ENCODE data around the gene ADAM20. TPM values are rescaled to one million over a fixed set of nuclear protein-coding genes. Genes with fewer than 3 reads are reported as not detected.
A peak's percentile ranks its signal among the peaks of the same experiment; 100 is the strongest.

The ADAM20 gene
- 0.72 TPM for total RNA-seq
- polyA plus RNA-seq, result not detected

DNA sequence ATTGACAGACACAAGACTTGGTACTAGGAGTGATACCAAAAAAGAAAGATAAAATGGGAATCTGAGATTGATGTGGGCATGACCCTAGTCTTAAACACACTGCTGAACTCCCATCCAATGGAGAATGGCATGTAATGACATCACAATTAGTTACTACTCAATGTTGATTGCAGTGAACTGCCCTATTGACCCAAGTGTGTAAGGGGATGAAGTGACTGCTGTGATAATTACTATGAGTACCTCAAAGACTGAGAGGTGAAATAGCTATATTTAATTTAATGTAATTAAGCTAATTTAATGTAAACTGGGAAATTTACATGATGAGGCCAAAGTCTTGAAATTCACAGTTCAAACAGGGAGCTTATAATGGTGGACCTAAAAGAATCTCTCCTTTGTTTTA is at the start of gene ADAM20:
Gene ADAM20, minus strand, starts transcription at position 101 of the 400 bp plus-strand sequence. CDS start 10,247 bp downstream, outside the sequence.
- no peak within 1 kb of the TSS for H3K4me3 ChIP-seq (ENCODE audit: low read depth, low read length)
- no peak within 1 kb of the TSS for H3K27ac ChIP-seq (ENCODE audit: insufficient read depth, low read length, poor library complexity, severe bottlenecking)
- Mint-ChIP-seq H3K36me3 (peaks cover 43% of the 10 kb centered on the region), H3K4me1 (peaks cover 6 to 22% (median 13%) of the 10 kb centered on the region in 4 donors), H3K9me3 (peaks cover 0 to 8% (median 5%) of the 10 kb centered on the region in 7 donors), H3K27ac (no peak within 1 kb of the TSS), H3K27me3 (no peaks in the 10 kb centered on the region), H3K4me3 (no peak within 1 kb of the TSS)
- H3K9me3 ChIP-seq (ENCODE audit: control insufficient read depth in 2 of 2, low read length in 2 of 2), result no peaks in the 10 kb centered on the region
- H3K27me3 ChIP-seq (ENCODE audit: control insufficient read depth, insufficient read depth, low read length), result no peaks in the 10 kb centered on the region
- no peaks in the 10 kb centered on the region for H3K4me1 ChIP-seq (ENCODE audit: control insufficient read depth, insufficient read depth, low read length, poor library complexity, severe bottlenecking)
- no peaks in the 10 kb centered on the region for H3K36me3 ChIP-seq (ENCODE audit: control insufficient read depth, insufficient read depth, low read length)
- ATAC-seq (ENCODE audit: low read depth in 2 of 2) (no peak), DNase-seq (no peak)

DNA sequence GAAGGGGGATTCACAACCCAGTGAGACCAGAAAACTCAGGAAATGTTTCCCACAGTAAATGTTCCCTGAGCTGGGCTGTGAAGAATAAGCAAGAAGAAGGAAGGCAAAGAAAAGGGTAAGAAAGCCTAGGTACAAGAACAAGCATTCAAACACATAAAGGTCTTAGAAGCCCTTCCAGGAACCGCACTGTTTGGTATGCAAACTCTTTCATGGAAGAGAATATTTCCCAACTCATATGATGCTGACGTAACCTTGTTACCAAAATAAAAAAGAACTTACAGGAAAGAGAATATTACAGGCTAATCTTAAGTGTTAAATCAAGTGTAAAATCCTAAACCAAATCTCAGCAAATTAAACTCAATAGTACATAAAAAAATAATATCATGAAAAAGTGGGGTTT is 42.1 kb upstream of the ADAM20 start:
- no peak overlapping the region for H3K4me3 Mint-ChIP-seq
- H3K9me3 ChIP-seq (ENCODE audit: control insufficient read depth in 2 of 2, low read length in 2 of 2), result no peaks in the 10 kb centered on the region
- H3K4me3 ChIP-seq (ENCODE audit: low read depth, low read length), result no peak overlapping the region
- no peak overlapping the region for H3K27ac ChIP-seq (ENCODE audit: insufficient read depth, low read length, poor library complexity, severe bottlenecking)
- H3K36me3 Mint-ChIP-seq, result peaks cover 52% of the 10 kb centered on the region
- peaks cover 0 to 5% (median 0%) of the 10 kb centered on the region in 7 donors for H3K9me3 Mint-ChIP-seq
- H3K4me1 ChIP-seq (ENCODE audit: control insufficient read depth, insufficient read depth, low read length, poor library complexity, severe bottlenecking), result no peaks in the 10 kb centered on the region
- peaks cover 33% of the 10 kb centered on the region for H3K36me3 ChIP-seq (ENCODE audit: control insufficient read depth, insufficient read depth, low read length)
- H3K27me3 Mint-ChIP-seq, result no peaks in the 10 kb centered on the region
- ATAC-seq (ENCODE audit: low read depth in 2 of 2), result no peak
- H3K27ac Mint-ChIP-seq, result peak overlapping the region in 1 of 3 donors; percentile 48
- H3K27me3 ChIP-seq (ENCODE audit: control insufficient read depth, insufficient read depth, low read length), result no peaks in the 10 kb centered on the region
- peaks cover 0 to 28% (median 12%) of the 10 kb centered on the region in 4 donors for H3K4me1 Mint-ChIP-seq
- no peak for DNase-seq

- H3K4me3 Mint-ChIP-seq, result no peak overlapping the region
- no peaks in the 10 kb centered on the region for H3K27me3 Mint-ChIP-seq
- peaks cover 0 to 31% (median 24%) of the 10 kb centered on the region in 4 donors for H3K4me1 Mint-ChIP-seq
Observed at GRCh38 chr14:70573050-70573449, 38.2 kb upstream of the ADAM20 start.

GRCh38 chr14:70571139-70571538 is 36.3 kb upstream of the ADAM20 start:
- peaks cover 50% of the 10 kb centered on the region for H3K36me3 Mint-ChIP-seq
- no peak for DNase-seq
- H3K4me3 Mint-ChIP-seq, result no peak overlapping the region
- Histone ChIP-seq H3K4me1 (ENCODE audit: control insufficient read depth, insufficient read depth, low read length, poor library complexity, severe bottlenecking) (no peaks in the 10 kb centered on the region), H3K36me3 (ENCODE audit: control insufficient read depth, insufficient read depth, low read length) (peaks cover 13% of the 10 kb centered on the region), H3K9me3 (ENCODE audit: control insufficient read depth in 2 of 2, low read length in 2 of 2) (no peaks in the 10 kb centered on the region), H3K27me3 (ENCODE audit: control insufficient read depth, insufficient read depth, low read length) (no peaks in the 10 kb centered on the region), H3K27ac (ENCODE audit: insufficient read depth, low read length, poor library complexity, severe bottlenecking) (no peak overlapping the region), H3K4me3 (ENCODE audit: low read depth, low read length) (no peak overlapping the region)
- ATAC-seq (ENCODE audit: low read depth in 2 of 2), result no peak
- peaks cover 0 to 7% (median 0%) of the 10 kb centered on the region in 7 donors for H3K9me3 Mint-ChIP-seq
- peaks cover 0 to 26% (median 19%) of the 10 kb centered on the region in 4 donors for H3K4me1 Mint-ChIP-seq
- peak overlapping the region in 1 of 3 donors; percentile 28 for H3K27ac Mint-ChIP-seq
- no peaks in the 10 kb centered on the region for H3K27me3 Mint-ChIP-seq

More at GRCh38 chr14:70573050-70573449, 38.2 kb upstream of the ADAM20 start:
- Mint-ChIP-seq H3K9me3 (peaks cover 0 to 5% (median 0%) of the 10 kb centered on the region in 7 donors), H3K36me3 (peaks cover 44% of the 10 kb centered on the region), H3K27ac (no peak overlapping the region)
- H3K36me3 ChIP-seq (ENCODE audit: control insufficient read depth, insufficient read depth, low read length), result peaks cover 14% of the 10 kb centered on the region
- ATAC-seq (ENCODE audit: low read depth in 2 of 2) (no peak), DNase-seq (no peak)
- no peaks in the 10 kb centered on the region for H3K9me3 ChIP-seq (ENCODE audit: control insufficient read depth in 2 of 2, low read length in 2 of 2)
- no peaks in the 10 kb centered on the region for H3K4me1 ChIP-seq (ENCODE audit: control insufficient read depth, insufficient read depth, low read length, poor library complexity, severe bottlenecking)
- H3K4me3 ChIP-seq (ENCODE audit: low read depth, low read length), result no peak overlapping the region
- H3K27me3 ChIP-seq (ENCODE audit: control insufficient read depth, insufficient read depth, low read length), result no peaks in the 10 kb centered on the region
- H3K27ac ChIP-seq (ENCODE audit: insufficient read depth, low read length, poor library complexity, severe bottlenecking), result no peak overlapping the region

DNA sequence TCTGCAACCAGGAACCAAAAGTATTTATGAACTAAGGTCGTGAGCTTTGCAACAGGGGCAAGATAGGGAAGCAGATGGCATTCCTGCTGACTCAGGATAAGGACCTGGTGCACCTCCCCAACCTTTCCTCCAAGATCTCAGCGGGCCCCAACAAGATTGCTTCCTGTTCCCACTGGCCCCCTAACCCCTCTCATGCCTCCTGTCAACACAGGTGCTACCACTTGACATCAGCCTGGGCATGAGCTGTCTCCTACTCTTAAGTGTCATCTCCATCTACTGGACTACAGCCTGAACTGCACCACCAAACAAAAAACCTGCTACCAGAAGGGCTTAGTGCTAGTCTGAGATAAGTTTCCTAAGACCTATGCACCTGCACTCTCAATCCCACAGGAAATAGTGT is 33.0 kb upstream of the ADAM20 start:
- H3K27ac Mint-ChIP-seq, result no peak overlapping the region
- H3K4me3 Mint-ChIP-seq, result no peak overlapping the region
- peaks cover 0 to 24% (median 18%) of the 10 kb centered on the region in 4 donors for H3K4me1 Mint-ChIP-seq

DNA sequence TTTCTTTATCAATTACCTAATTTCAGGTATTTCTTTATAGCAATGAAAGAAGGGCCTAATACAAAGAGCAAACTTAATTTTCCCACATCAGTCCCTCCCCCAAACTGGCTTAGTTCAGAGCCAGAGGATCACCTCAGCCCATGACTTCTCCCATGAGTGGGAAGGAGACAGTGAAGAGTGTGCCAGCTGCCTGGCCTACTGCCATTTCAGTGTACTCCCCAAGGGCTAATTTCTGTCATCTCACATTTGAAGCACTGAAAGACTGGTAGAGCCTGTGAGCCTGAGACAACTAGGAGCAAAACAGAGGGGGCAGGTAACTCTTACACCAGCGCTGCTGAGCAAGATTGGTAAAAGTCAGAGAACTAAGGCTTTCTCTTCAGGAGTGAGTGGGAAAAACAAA is 29.1 kb upstream of the ADAM20 start:
- Mint-ChIP-seq H3K4me1 (peaks cover 0 to 5% (median 2%) of the 10 kb centered on the region in 4 donors), H3K27ac (no peak overlapping the region), H3K36me3 (peaks cover 68% of the 10 kb centered on the region), H3K4me3 (no peak overlapping the region), H3K27me3 (no peaks in the 10 kb centered on the region), H3K9me3 (peaks cover 3 to 28% (median 19%) of the 10 kb centered on the region in 7 donors)
- H3K4me3 ChIP-seq (ENCODE audit: low read depth, low read length), result no peak overlapping the region
- no peak overlapping the region for H3K27ac ChIP-seq (ENCODE audit: insufficient read depth, low read length, poor library complexity, severe bottlenecking)
- H3K9me3 ChIP-seq (ENCODE audit: control insufficient read depth in 2 of 2, low read length in 2 of 2), result peaks cover 12 to 23% of the 10 kb centered on the region in 2 experiments
- H3K4me1 ChIP-seq (ENCODE audit: control insufficient read depth, insufficient read depth, low read length, poor library complexity, severe bottlenecking), result no peaks in the 10 kb centered on the region
- DNase-seq, result no peak
- H3K36me3 ChIP-seq (ENCODE audit: control insufficient read depth, insufficient read depth, low read length), result peaks cover 48% of the 10 kb centered on the region
- H3K27me3 ChIP-seq (ENCODE audit: control insufficient read depth, insufficient read depth, low read length), result no peaks in the 10 kb centered on the region
- ATAC-seq (ENCODE audit: low read depth in 2 of 2), result no peak

More for the DNA sequence above, 33.0 kb upstream of the ADAM20 start:
- Histone ChIP-seq H3K27ac (ENCODE audit: insufficient read depth, low read length, poor library complexity, severe bottlenecking) (no peak overlapping the region), H3K9me3 (ENCODE audit: control insufficient read depth in 2 of 2, low read length in 2 of 2) (peaks cover 8 to 12% of the 10 kb centered on the region in 2 experiments), H3K4me1 (ENCODE audit: control insufficient read depth, insufficient read depth, low read length, poor library complexity, severe bottlenecking) (no peaks in the 10 kb centered on the region), H3K4me3 (ENCODE audit: low read depth, low read length) (no peak overlapping the region), H3K27me3 (ENCODE audit: control insufficient read depth, insufficient read depth, low read length) (no peaks in the 10 kb centered on the region), H3K36me3 (ENCODE audit: control insufficient read depth, insufficient read depth, low read length) (peaks cover 36% of the 10 kb centered on the region)
- no peaks in the 10 kb centered on the region for H3K27me3 Mint-ChIP-seq
- H3K9me3 Mint-ChIP-seq, result peaks cover 1 to 10% (median 7%) of the 10 kb centered on the region in 7 donors
- ATAC-seq (ENCODE audit: low read depth in 2 of 2), result no peak
- H3K36me3 Mint-ChIP-seq, result peaks cover 63% of the 10 kb centered on the region
- peak in 1 of 3 donors; percentile 55 for DNase-seq

DNA sequence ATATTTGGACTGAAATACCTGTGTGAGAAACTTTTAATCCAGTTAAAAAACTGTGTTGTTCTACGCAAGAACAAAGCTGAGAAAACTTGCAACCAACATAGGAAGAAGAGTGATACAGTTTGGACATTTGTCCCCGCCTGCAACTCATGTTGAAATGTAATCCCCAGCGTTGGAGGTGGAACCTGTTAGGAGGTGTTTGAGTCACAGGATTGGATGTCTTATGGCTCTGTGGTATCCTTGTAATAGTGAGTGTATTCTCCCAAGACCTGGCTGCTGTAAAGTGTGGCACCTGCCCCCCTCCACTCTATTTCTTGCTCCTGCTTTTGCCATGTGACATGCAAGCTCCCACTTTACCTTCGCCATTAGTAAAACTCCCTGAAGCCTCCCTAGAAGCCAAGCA is 28.6 kb upstream of the ADAM20 start:
- no peak for ATAC-seq (ENCODE audit: low read depth in 2 of 2)
- H3K4me1 Mint-ChIP-seq, result peaks cover 0 to 5% (median 2%) of the 10 kb centered on the region in 4 donors
- Histone ChIP-seq H3K4me3 (ENCODE audit: low read depth, low read length) (no peak overlapping the region), H3K36me3 (ENCODE audit: control insufficient read depth, insufficient read depth, low read length) (peaks cover 48% of the 10 kb centered on the region), H3K27ac (ENCODE audit: insufficient read depth, low read length, poor library complexity, severe bottlenecking) (no peak overlapping the region), H3K9me3 (ENCODE audit: control insufficient read depth in 2 of 2, low read length in 2 of 2) (peaks cover 12 to 23% of the 10 kb centered on the region in 2 experiments), H3K4me1 (ENCODE audit: control insufficient read depth, insufficient read depth, low read length, poor library complexity, severe bottlenecking) (no peaks in the 10 kb centered on the region), H3K27me3 (ENCODE audit: control insufficient read depth, insufficient read depth, low read length) (no peaks in the 10 kb centered on the region)
- H3K9me3 Mint-ChIP-seq, result peaks cover 3 to 28% (median 19%) of the 10 kb centered on the region in 7 donors
- no peaks in the 10 kb centered on the region for H3K27me3 Mint-ChIP-seq
- no peak overlapping the region for H3K4me3 Mint-ChIP-seq
- H3K36me3 Mint-ChIP-seq, result peaks cover 69% of the 10 kb centered on the region
- H3K27ac Mint-ChIP-seq, result no peak overlapping the region
- DNase-seq, result no peak

DNA sequence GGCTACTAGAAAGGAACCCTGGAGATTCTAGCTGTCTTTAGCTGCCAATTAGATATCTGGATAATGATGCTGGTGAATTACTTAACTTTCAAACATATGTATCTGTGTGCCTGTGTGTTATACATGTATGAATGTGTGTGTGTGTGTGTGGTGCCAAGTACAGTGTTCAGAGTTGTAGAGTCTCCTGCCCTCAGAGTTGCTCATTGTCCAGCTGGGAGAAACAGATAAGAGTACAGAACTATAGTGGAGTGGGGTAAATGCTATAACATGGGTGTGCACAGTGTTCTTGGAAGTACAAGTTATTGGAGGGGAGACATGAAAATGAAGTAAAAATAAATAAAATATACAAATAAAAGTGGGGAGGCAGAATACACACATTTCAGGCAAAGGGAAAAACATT is 23.6 kb upstream of the ADAM20 start:
- Histone ChIP-seq H3K9me3 (ENCODE audit: control insufficient read depth in 2 of 2, low read length in 2 of 2) (peaks cover 3 to 19% of the 10 kb centered on the region in 2 experiments), H3K4me1 (ENCODE audit: control insufficient read depth, insufficient read depth, low read length, poor library complexity, severe bottlenecking) (no peaks in the 10 kb centered on the region), H3K4me3 (ENCODE audit: low read depth, low read length) (no peak overlapping the region), H3K27ac (ENCODE audit: insufficient read depth, low read length, poor library complexity, severe bottlenecking) (no peak overlapping the region), H3K36me3 (ENCODE audit: control insufficient read depth, insufficient read depth, low read length) (peaks cover 21% of the 10 kb centered on the region), H3K27me3 (ENCODE audit: control insufficient read depth, insufficient read depth, low read length) (no peaks in the 10 kb centered on the region)
- Mint-ChIP-seq H3K4me1 (peaks cover 0 to 5% (median 3%) of the 10 kb centered on the region in 4 donors), H3K9me3 (peaks cover 0 to 25% (median 12%) of the 10 kb centered on the region in 7 donors), H3K4me3 (no peak overlapping the region), H3K27me3 (no peaks in the 10 kb centered on the region), H3K27ac (no peak overlapping the region), H3K36me3 (peaks cover 40% of the 10 kb centered on the region)
- ATAC-seq (ENCODE audit: low read depth in 2 of 2) (no peak), DNase-seq (no peak)

Measured in CD4-positive, CD25-positive, alpha-beta regulatory T cell (primary cell).